Endothelial cell of umbilical vein (primary cell): Measurements from ENCODE around the gene UBA52.

Source experiments
- CTCF ChIP-seq, 2 donors: IDR thresholded peaks; 1 replicate in 1 of 2; 2 replicates in 1 of 2; pipeline ENCODE4 v1.5.1; 2011; ENCODE audit warnings: low read length in 2 of 2, mild to moderate bottlenecking in 2 of 2, moderate library complexity in 2 of 2, control low read depth in 1 of 2, inconsistent platforms in 1 of 2, low read depth in 1 of 2; ENCODE audit not compliant: insufficient read depth in 1 of 2; ENCODE audit errors: extremely low read depth in 1 of 2
- EZH2 ChIP-seq: IDR thresholded peaks from 2 replicates; pipeline ENCODE4 v1.6.1; 2012; ENCODE audit warnings: borderline replicate concordance, low read depth, mild to moderate bottlenecking, moderate library complexity, low read length, inconsistent platforms; ENCODE audit not compliant: severe bottlenecking
- POLR2A ChIP-seq: IDR thresholded peaks from 2 replicates; pipeline ENCODE4 v1.6.1; 2012; ENCODE audit warnings: low read depth, mild to moderate bottlenecking, control low read depth, low read length
- POLR2AphosphoS5 ChIP-seq: IDR thresholded peaks from 2 replicates; pipeline ENCODE4 v1.6.1; 2012; ENCODE audit warnings: low read depth, mild to moderate bottlenecking, control low read depth, low read length, moderate library complexity; ENCODE audit not compliant: insufficient read depth

- TF ChIP-seq EZH2 (no peak), CTCF (IDR thresholded peaks at IDR 0.05; ENCODE audit: extremely low read depth in 1 of 2, insufficient read depth in 1 of 2, low read depth in 1 of 2, low read length in 2 of 2) (no peak), POLR2A (no peak), POLR2AphosphoS5 (no peak)
These were observed 45.9 kb downstream of the UBA52 start for GRCh38 chr19:18617562-18617961.
